ENCODE data around the gene BACE2.

BACE2 gene

GRCh38 chr21:41315726-41316125, 147.8 kb downstream of the BACE2 start:
- Histone ChIP-seq H3K27me3 (ENCODE audit: low read length) (no peaks in the 10 kb centered on the region), H2AFZ (ENCODE audit: low read depth, low read length, severe bottlenecking) (no peak overlapping the region), H3K27ac (ENCODE audit: low read depth, low read length) (no peak overlapping the region), H3F3A (ENCODE audit: insufficient read depth) (no peaks in the 10 kb centered on the region), H3K4me2 (ENCODE audit: low read depth, low read length, poor library complexity, severe bottlenecking) (no peak overlapping the region), H3K9me3 (ENCODE audit: insufficient read depth, low read length) (no peaks in the 10 kb centered on the region), H3K36me3 (ENCODE audit: low read length) (no peaks in the 10 kb centered on the region), H3K9me2 (replicated peaks; ENCODE audit: insufficient read depth, low read length) (no peaks in the 10 kb centered on the region), H3K4me3 (ENCODE audit: insufficient read depth, low read length, poor library complexity, severe bottlenecking) (no peak overlapping the region), H3K79me2 (ENCODE audit: insufficient read depth, low read length) (no peaks in the 10 kb centered on the region), H3K9ac (ENCODE audit: low read length) (no peak overlapping the region), H4K20me1 (ENCODE audit: low read depth, low read length) (no peaks in the 10 kb centered on the region)
- TF ChIP-seq EZH2phosphoT487 (conservative IDR thresholded peaks at IDR 0.05; ENCODE audit: low read length) (no peak), CTCF (IDR thresholded peaks at IDR 0.05; ENCODE audit: insufficient read depth, low read length, poor library complexity, severe bottlenecking) (no peak)

- Histone ChIP-seq H3K9me2 (replicated peaks; ENCODE audit: insufficient read depth, low read length) (no peaks in the 10 kb centered on the region), H3K27ac (ENCODE audit: low read depth, low read length) (no peak within 1 kb of the TSS), H3K9ac (ENCODE audit: low read length) (no peak within 1 kb of the TSS), H4K20me1 (ENCODE audit: low read depth, low read length) (no peaks in the 10 kb centered on the region), H3K36me3 (ENCODE audit: low read length) (no peaks in the 10 kb centered on the region), H3K27me3 (ENCODE audit: low read length) (no peaks in the 10 kb centered on the region), H3K4me3 (ENCODE audit: insufficient read depth, low read length, poor library complexity, severe bottlenecking) (no peak within 1 kb of the TSS), H3K79me2 (ENCODE audit: insufficient read depth, low read length) (no peaks in the 10 kb centered on the region), H3K4me2 (ENCODE audit: low read depth, low read length, poor library complexity, severe bottlenecking) (no peak within 1 kb of the TSS), H3F3A (ENCODE audit: insufficient read depth) (peaks cover under 1% of the 10 kb centered on the region; the same call in 1 of the 2 replicates), H3K9me3 (ENCODE audit: insufficient read depth, low read length) (no peaks in the 10 kb centered on the region), H2AFZ (ENCODE audit: low read depth, low read length, severe bottlenecking) (no peak within 1 kb of the TSS)
- no peak for TF ChIP-seq CTCF (IDR thresholded peaks at IDR 0.05; ENCODE audit: insufficient read depth, low read length, poor library complexity, severe bottlenecking)
Measured at GRCh38 chr21:41316200-41317062, 148.5 kb downstream of the BACE2 start, which contains the start of gene FAM3B. Gene FAM3B (plus strand): TSS chr21:41316801. CDS start chr21:41316880, 79 bp downstream.

- H2AFZ ChIP-seq (ENCODE audit: low read depth, low read length, severe bottlenecking): no peak overlapping the region
- no peaks in the 10 kb centered on the region for H3K27me3 ChIP-seq (ENCODE audit: low read length)
- no peak overlapping the region for H3K4me3 ChIP-seq (ENCODE audit: insufficient read depth, low read length, poor library complexity, severe bottlenecking)
- no peaks in the 10 kb centered on the region for H3K9me2 ChIP-seq (replicated peaks; ENCODE audit: insufficient read depth, low read length)
- H3K79me2 ChIP-seq (ENCODE audit: insufficient read depth, low read length): no peaks in the 10 kb centered on the region
- H3K9me3 ChIP-seq (ENCODE audit: insufficient read depth, low read length): no peaks in the 10 kb centered on the region
- no peak overlapping the region for H3K4me2 ChIP-seq (ENCODE audit: low read depth, low read length, poor library complexity, severe bottlenecking)
- peaks cover 5% of the 10 kb centered on the region for H3F3A ChIP-seq (ENCODE audit: insufficient read depth)
- no peak overlapping the region for H3K9ac ChIP-seq (ENCODE audit: low read length)
- H3K27ac ChIP-seq (ENCODE audit: low read depth, low read length): no peak overlapping the region
- TF ChIP-seq EZH2phosphoT487 (conservative IDR thresholded peaks at IDR 0.05; ENCODE audit: low read length): no peak
- no peak for TF ChIP-seq CTCF (IDR thresholded peaks at IDR 0.05; ENCODE audit: insufficient read depth, low read length, poor library complexity, severe bottlenecking)
- no peaks in the 10 kb centered on the region for H4K20me1 ChIP-seq (ENCODE audit: low read depth, low read length)
- no peaks in the 10 kb centered on the region for H3K36me3 ChIP-seq (ENCODE audit: low read length)
Measured at GRCh38 chr21:41317063-41317392, 149.1 kb downstream of the BACE2 start.
